BJ (cell line): Measurements from ENCODE around the gene GIMAP6. TPM values are rescaled to one million over a fixed set of nuclear protein-coding genes. Genes with fewer than 3 reads are reported as not detected.
"Not testable (repeated sequence)": the region's sequence is repeated elsewhere in the genome, so short reads cannot be mapped to it uniquely, and the experiment has no call there.

ENCODE experiments used
- CTCF ChIA-PET: fragments of 350-600 bp; formaldehyde crosslinking; extraction: SDS; loops from one replicate; lab custom pipeline; 2021; ENCODE audit warnings: antibody characterized with exemption, inconsistent platforms; lab: Yijun Ruan, JAX
- POLR2A ChIA-PET: fragments of 300-600 bp; sonication (Branson Sonifier 250); formaldehyde crosslinking; extraction: SDS; loops from one replicate; lab custom pipeline; 2021; ENCODE audit warnings: antibody characterized with exemption; lab: Charles Lee
- DNase-seq: peaks from one replicate; pipeline ENCODE4 v3.0.0-alpha.2; 2011; ENCODE audit warnings: low read depth
- H3K27me3 ChIP-seq: 2 replicates; pipeline ENCODE4 v1.6.0; 2011; ENCODE audit warnings: low read length; ENCODE audit not compliant: control insufficient read depth, insufficient read depth
- H3K36me3 ChIP-seq: 2 replicates; pipeline ENCODE4 v1.5.1; 2011; ENCODE audit warnings: low read length; ENCODE audit not compliant: control insufficient read depth, insufficient read depth
- H3K4me3 ChIP-seq: 2 replicates; pipeline ENCODE4 v1.5.1; 2011; ENCODE audit warnings: low read depth, mild to moderate bottlenecking, control low read depth, low read length
- CTCF ChIP-seq: IDR thresholded peaks from 2 replicates; pipeline ENCODE4 v1.5.1; 2011; ENCODE audit warnings: low read depth, mild to moderate bottlenecking, control low read depth, inconsistent platforms, low read length, moderate library complexity; ENCODE audit not compliant: insufficient read depth
- polyA plus RNA-seq: library from polyadenylated mRNA; depleted of rRNA; stranded (reverse); fragments of >200 nt; gene quantifications from 2 replicates; pipeline ENCODE4 v1.2.3, GENCODE V29; 2011

GIMAP6 gene
- polyA plus RNA-seq, 1 experiment, result not detected

- no peaks in the 10 kb centered on the region for H3K36me3 ChIP-seq
- H3K27me3 ChIP-seq, result no peaks in the 10 kb centered on the region
- TF ChIP-seq CTCF, result no peak
- no peak for DNase-seq
- POLR2A ChIA-PET, result no interaction called here
- CTCF ChIA-PET, result no interaction called here
- H3K4me3 ChIP-seq, result no peak overlapping the region
Measured at GRCh38 chr7:150612925-150613324, 19.3 kb downstream of the GIMAP6 start.

GRCh38 chr7:150610233-150610632, 22.0 kb downstream of the GIMAP6 start:
- Histone ChIP-seq H3K4me3 (no peak overlapping the region), H3K36me3 (no peaks in the 10 kb centered on the region), H3K27me3 (no peaks in the 10 kb centered on the region)
- no peak for DNase-seq
- no peak for TF ChIP-seq CTCF
- CTCF ChIA-PET, result no interaction called here
- POLR2A ChIA-PET, result no interaction called here

- H3K36me3 ChIP-seq, H3K27me3 ChIP-seq, POLR2A ChIA-PET, CTCF ChIA-PET, DNase-seq, H3K4me3 ChIP-seq: not testable (repeated sequence)
Measured at GRCh38 chr7:150603600-150603999, 28.6 kb downstream of the GIMAP6 start.

GRCh38 chr7:150595361-150595760, 36.8 kb downstream of the GIMAP6 start:
- DNase-seq, result no peak
- no peak for TF ChIP-seq CTCF
- POLR2A ChIA-PET, result no interaction called here
- Histone ChIP-seq H3K4me3 (no peak overlapping the region), H3K27me3 (no peaks in the 10 kb centered on the region), H3K36me3 (no peaks in the 10 kb centered on the region)
- CTCF ChIA-PET, result no interaction called here

- no peak for TF ChIP-seq CTCF
- H3K27me3 ChIP-seq, result no peaks in the 10 kb centered on the region
- ChIA-PET CTCF (no interaction called here), POLR2A (no interaction called here)
- no peak for DNase-seq
- no peaks in the 10 kb centered on the region for H3K36me3 ChIP-seq
- no peak overlapping the region for H3K4me3 ChIP-seq
Measured at GRCh38 chr7:150594805-150595204, 37.4 kb downstream of the GIMAP6 start.

- Histone ChIP-seq H3K27me3 (no peaks in the 10 kb centered on the region), H3K4me3 (no peak overlapping the region), H3K36me3 (no peaks in the 10 kb centered on the region)
- no peak for DNase-seq
- POLR2A ChIA-PET, result no interaction called here
- TF ChIP-seq CTCF, result no peak
- CTCF ChIA-PET, result no interaction called here
Measured at GRCh38 chr7:150587551-150587950, 44.6 kb downstream of the GIMAP6 start.
